Measurements from ENCODE around the gene TMEM141.

GRCh38 chr9:136802321-136802720, 11.2 kb downstream of the TMEM141 start:
- TF ChIP-seq CTCF (IDR thresholded peaks at IDR 0.05; ENCODE audit: low read depth, low read length) = no peak
- TF ChIP-seq POLR2A (IDR thresholded peaks at IDR 0.05; ENCODE audit: extremely low read depth, insufficient read length) = no peak
- no peak for TF ChIP-seq MAX (IDR thresholded peaks at IDR 0.05; ENCODE audit: low read depth, low read length)
- TF ChIP-seq MYC (IDR thresholded peaks at IDR 0.05; ENCODE audit: low read depth, low read length) = no peak

All from NB4 (cell line).